ENCODE results near the gene NUDT19. TPM values are rescaled to one million over a fixed set of nuclear protein-coding genes. Genes with fewer than 3 reads are reported as not detected.
"Not testable (repeated sequence)": the region's sequence is repeated elsewhere in the genome, so short reads cannot be mapped to it uniquely, and the experiment has no call there.

Gene NUDT19
- total RNA-seq, 1 donor from 2014 or later: 6.2 TPM

GRCh38 chr19:32650671-32651070 is 41.0 kb upstream of the NUDT19 start:
- intact Hi-C loops (cut with DNase I): no loop called here
- Histone ChIP-seq H3K4me3 (no peak overlapping the region), H3K27ac (no peak overlapping the region), H3K9me3 (no peaks in the 10 kb centered on the region), H3K27me3 (no peaks in the 10 kb centered on the region), H3K4me1 (no peaks in the 10 kb centered on the region), H3K36me3 (peaks cover 47 to 54% of the 10 kb centered on the region in 2 donors)
- DNase-seq (ENCODE audit: low spot score in 2 of 2): no peak
- no peak for TF ChIP-seq CTCF (IDR thresholded peaks at IDR 0.05)

- no peak for TF ChIP-seq CTCF (IDR thresholded peaks at IDR 0.05)
- H3K4me3 ChIP-seq: no peak overlapping the region
- H3K27me3 ChIP-seq: no peaks in the 10 kb centered on the region
- H3K36me3 ChIP-seq: peaks cover 40 to 57% of the 10 kb centered on the region in 2 donors
- no peak for DNase-seq (ENCODE audit: low spot score in 2 of 2)
- H3K27ac ChIP-seq: no peak overlapping the region
- no peaks in the 10 kb centered on the region for H3K4me1 ChIP-seq
- H3K9me3 ChIP-seq: no peaks in the 10 kb centered on the region
- intact Hi-C loops (cut with DNase I): no loop called here
Measured at GRCh38 chr19:32651729-32652140, 39.9 kb upstream of the NUDT19 start.

GRCh38 chr19:32652331-32652730 is 39.3 kb upstream of the NUDT19 start:
- H3K4me3 ChIP-seq; H3K27ac ChIP-seq; intact Hi-C loops (cut with DNase I); DNase-seq (ENCODE audit: low spot score in 2 of 2); H3K4me1 ChIP-seq; H3K27me3 ChIP-seq; H3K9me3 ChIP-seq: not testable (repeated sequence)
- H3K36me3 ChIP-seq: peaks cover 34 to 55% of the 10 kb centered on the region in 2 donors

GRCh38 chr19:32652894-32653598 is 38.6 kb upstream of the NUDT19 start:
- no peak for DNase-seq (ENCODE audit: low spot score in 2 of 2)
- intact Hi-C loops (cut with DNase I): no loop called here

GRCh38 chr19:32653599-32653915 is 38.1 kb upstream of the NUDT19 start:
- no peaks in the 10 kb centered on the region for H3K9me3 ChIP-seq
- peaks cover 29 to 56% of the 10 kb centered on the region in 2 donors for H3K36me3 ChIP-seq
- no peaks in the 10 kb centered on the region for H3K27me3 ChIP-seq
- no peak overlapping the region for H3K27ac ChIP-seq
- TF ChIP-seq CTCF (IDR thresholded peaks at IDR 0.05): no peak
- intact Hi-C loops (cut with DNase I): no loop called here
- no peak for DNase-seq (ENCODE audit: low spot score in 2 of 2)
- no peak overlapping the region for H3K4me3 ChIP-seq
- H3K4me1 ChIP-seq: no peaks in the 10 kb centered on the region

More at GRCh38 chr19:32652894-32653598, 38.6 kb upstream of the NUDT19 start:
- TF ChIP-seq CTCF (IDR thresholded peaks at IDR 0.05): no peak
- H3K4me3 ChIP-seq: no peak overlapping the region
- H3K27ac ChIP-seq: no peak overlapping the region
- H3K27me3 ChIP-seq: no peaks in the 10 kb centered on the region
- no peaks in the 10 kb centered on the region for H3K4me1 ChIP-seq
- H3K9me3 ChIP-seq: no peaks in the 10 kb centered on the region
- H3K36me3 ChIP-seq: peaks cover 29 to 55% of the 10 kb centered on the region in 2 donors

- peaks cover 18 to 46% of the 10 kb centered on the region in 2 donors for H3K36me3 ChIP-seq
- intact Hi-C loops (cut with DNase I): not testable (repeated sequence)
Measured at GRCh38 chr19:32656379-32656778, 35.2 kb upstream of the NUDT19 start.

GRCh38 chr19:32658075-32658474 is 33.5 kb upstream of the NUDT19 start:
- H3K9me3 ChIP-seq: no peaks in the 10 kb centered on the region
- H3K4me3 ChIP-seq: no peak overlapping the region
- H3K4me1 ChIP-seq: no peaks in the 10 kb centered on the region
- no peak for DNase-seq (ENCODE audit: low spot score in 2 of 2)
- no peaks in the 10 kb centered on the region for H3K27me3 ChIP-seq
- no peak overlapping the region for H3K27ac ChIP-seq
- intact Hi-C loops (cut with DNase I): no loop called here
- peaks cover 18 to 46% of the 10 kb centered on the region in 2 donors for H3K36me3 ChIP-seq
- TF ChIP-seq CTCF (IDR thresholded peaks at IDR 0.05): no peak

More at GRCh38 chr19:32656379-32656778, 35.2 kb upstream of the NUDT19 start:
- H3K27me3 ChIP-seq; DNase-seq (ENCODE audit: low spot score in 2 of 2); H3K4me1 ChIP-seq; H3K27ac ChIP-seq; H3K9me3 ChIP-seq; H3K4me3 ChIP-seq: not testable (repeated sequence)
